Fibroblast of lung (primary cell): ENCODE results near the gene OR2A1. TPM values are rescaled to one million over a fixed set of nuclear protein-coding genes. Genes with fewer than 3 reads are reported as not detected.
"Not testable (repeated sequence)": the region's sequence is repeated elsewhere in the genome, so short reads cannot be mapped to it uniquely, and the experiment has no call there.

Experiments
- DNase-seq, 2 donors: peaks; one replicate each; pipeline versions ENCODE4 v3.0.0 to v3.0.0-alpha.2; 2010; ENCODE audit warnings: low read depth in 2 of 2
- H2AFZ ChIP-seq: 2 replicates; pipeline ENCODE4 v1.5.1; 2012; ENCODE audit warnings: low read length, control low read depth, inconsistent platforms
- H3K27ac ChIP-seq: 2 replicates; pipeline ENCODE4 v1.5.1; 2011; ENCODE audit warnings: low read length, control low read depth; ENCODE audit not compliant: insufficient read depth
- H3K27me3 ChIP-seq: 2 replicates; pipeline ENCODE4 v1.5.1; 2011; ENCODE audit warnings: mild to moderate bottlenecking, low read length; ENCODE audit not compliant: control insufficient read depth, insufficient read depth
- H3K36me3 ChIP-seq: 2 replicates; pipeline ENCODE4 v1.5.1; 2011; ENCODE audit warnings: low read length; ENCODE audit not compliant: control insufficient read depth, insufficient read depth
- H3K4me1 ChIP-seq: 2 replicates; pipeline ENCODE4 v1.5.1; 2011; ENCODE audit warnings: low read length; ENCODE audit not compliant: control insufficient read depth, insufficient read depth; ENCODE audit errors: extremely low read depth
- H3K4me2 ChIP-seq: 2 replicates; pipeline ENCODE4 v1.5.1; 2011; ENCODE audit warnings: low read length, control low read depth; ENCODE audit not compliant: insufficient read depth; ENCODE audit errors: extremely low read depth
- H3K4me3 ChIP-seq, 4 experiments: fragments of 200-600 bp in 1 of 4; sonication (generic) in 1 of 4; replicated peaks in 1 of 4; 2 replicates each; pipeline ENCODE4 v1.5.1; 2011 to 2016; ENCODE audit warnings: low read length in 4 of 4, low read depth in 3 of 4, mild to moderate bottlenecking in 3 of 4, control low read depth in 2 of 4, inconsistent platforms in 1 of 4, mixed read lengths in 1 of 4; ENCODE audit not compliant: insufficient read depth in 1 of 4; ENCODE audit errors: control extremely low read depth in 1 of 4
- H3K79me2 ChIP-seq: 2 replicates; pipeline ENCODE4 v1.5.1; 2012; ENCODE audit warnings: mild to moderate bottlenecking, low read length, inconsistent platforms; ENCODE audit not compliant: control insufficient read depth, insufficient read depth
- H3K9ac ChIP-seq: 2 replicates; pipeline ENCODE4 v1.5.1; 2011; ENCODE audit warnings: mild to moderate bottlenecking, low read length, control low read depth; ENCODE audit not compliant: insufficient read depth
- H3K9me3 ChIP-seq: 2 replicates; pipeline ENCODE4 v1.5.1; 2012; ENCODE audit warnings: low read depth, low read length; ENCODE audit not compliant: control insufficient read depth, insufficient read depth
- H4K20me1 ChIP-seq: 2 replicates; pipeline ENCODE4 v1.5.1; 2011; ENCODE audit warnings: low read length; ENCODE audit not compliant: control insufficient read depth, insufficient read depth; ENCODE audit errors: extremely low read depth
- polyA plus RNA-seq, 2 donors: library from polyadenylated mRNA; depleted of rRNA in 1 of 2; stranded (reverse) in 1 of 2; unstranded in 1 of 2; fragments of >200 nt; gene quantifications; 2 replicates each; pipeline ENCODE4 v1.2.1, GENCODE V29; 2011 to 2012; ENCODE audit warnings: missing spikeins in 1 of 2
- total RNA-seq: library from RNA; depleted of rRNA; stranded (reverse); fragments of >200 nt; gene quantifications from 2 replicates; pipeline ENCODE4 v1.2.1, GENCODE V29; 2014

The OR2A1 gene
- total and polyA plus RNA-seq, 2 donors (not counting 1 experiment from before 2014, with no cell fraction given): 0.07 to 0.17 TPM

GRCh38 chr7:144302578-144303303 lies 9.5 kb upstream of the OR2A1 start:
- H3K4me3 ChIP-seq, H3K27me3 ChIP-seq, H3K9ac ChIP-seq, H3K27ac ChIP-seq, H3K36me3 ChIP-seq, H2AFZ ChIP-seq, H3K79me2 ChIP-seq, H4K20me1 ChIP-seq, H3K4me1 ChIP-seq, H3K4me2 ChIP-seq, H3K9me3 ChIP-seq: not testable (repeated sequence)
- DNase-seq: peak in 1 of 2 donors; percentile 0

DNA sequence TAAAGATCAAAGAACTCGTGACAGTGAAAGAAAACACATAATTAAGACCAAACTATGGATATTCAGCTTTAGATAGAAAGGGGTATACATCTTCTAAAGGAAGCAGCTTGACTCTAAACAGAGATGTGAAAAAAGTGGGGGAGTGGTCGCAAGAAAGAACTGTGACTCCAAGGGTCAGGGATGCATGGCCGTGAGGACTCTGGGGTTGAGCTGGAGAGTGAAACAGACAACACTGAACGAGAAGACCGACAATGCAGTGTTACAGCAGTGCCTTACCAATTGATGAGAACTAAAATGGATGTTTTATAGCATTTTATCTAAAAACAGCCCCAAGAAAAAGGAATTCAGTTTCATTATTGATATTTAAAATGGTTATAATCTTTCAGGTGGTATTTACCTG lies 8.6 kb upstream of the OR2A1 start:
- H3K9me3 ChIP-seq, H4K20me1 ChIP-seq, H3K27ac ChIP-seq, H3K36me3 ChIP-seq, H3K9ac ChIP-seq, H3K4me2 ChIP-seq, H3K4me3 ChIP-seq, H3K27me3 ChIP-seq, H3K79me2 ChIP-seq, H2AFZ ChIP-seq, DNase-seq, H3K4me1 ChIP-seq: not testable (repeated sequence)

- H3K4me2 ChIP-seq, H3K9me3 ChIP-seq, H3K79me2 ChIP-seq, H3K36me3 ChIP-seq, H3K27me3 ChIP-seq, H3K4me3 ChIP-seq, DNase-seq, H3K9ac ChIP-seq, H3K4me1 ChIP-seq, H2AFZ ChIP-seq, H4K20me1 ChIP-seq, H3K27ac ChIP-seq: not testable (repeated sequence)
Observed at GRCh38 chr7:144305156-144305555, 7.1 kb upstream of the OR2A1 start.

GRCh38 chr7:144309702-144310101 lies 2.5 kb upstream of the OR2A1 start:
- H3K79me2 ChIP-seq, H3K4me1 ChIP-seq: not testable (repeated sequence)

DNA sequence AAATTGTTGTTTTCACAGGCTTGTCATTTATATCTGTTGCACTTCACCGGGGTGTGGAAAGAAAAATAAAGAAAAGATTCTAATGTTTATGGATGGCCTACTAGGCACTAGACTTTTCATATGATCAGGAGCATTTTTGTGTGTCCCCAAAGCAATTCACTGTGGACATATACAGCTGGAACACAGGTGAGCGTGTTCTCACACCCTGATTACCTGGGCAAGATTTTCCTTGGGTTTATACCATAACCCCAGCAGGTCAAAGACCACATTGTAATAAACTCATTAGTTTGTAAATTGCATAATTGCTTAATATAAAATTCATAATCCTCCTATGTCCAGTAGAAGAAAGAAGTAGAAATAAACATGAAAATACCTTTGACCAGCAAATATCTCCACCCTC lies 1.0 kb upstream of the OR2A1 start:
- H3K27ac ChIP-seq, H3K9ac ChIP-seq, H3K36me3 ChIP-seq, H3K9me3 ChIP-seq, DNase-seq, H3K4me2 ChIP-seq, H3K79me2 ChIP-seq, H3K4me1 ChIP-seq, H4K20me1 ChIP-seq, H2AFZ ChIP-seq, H3K27me3 ChIP-seq, H3K4me3 ChIP-seq: not testable (repeated sequence)

More at GRCh38 chr7:144309702-144310101, 2.5 kb upstream of the OR2A1 start:
- H3K9ac ChIP-seq, DNase-seq, H4K20me1 ChIP-seq, H3K27ac ChIP-seq, H3K4me2 ChIP-seq, H2AFZ ChIP-seq, H3K27me3 ChIP-seq, H3K9me3 ChIP-seq, H3K4me3 ChIP-seq, H3K36me3 ChIP-seq: not testable (repeated sequence)

DNA sequence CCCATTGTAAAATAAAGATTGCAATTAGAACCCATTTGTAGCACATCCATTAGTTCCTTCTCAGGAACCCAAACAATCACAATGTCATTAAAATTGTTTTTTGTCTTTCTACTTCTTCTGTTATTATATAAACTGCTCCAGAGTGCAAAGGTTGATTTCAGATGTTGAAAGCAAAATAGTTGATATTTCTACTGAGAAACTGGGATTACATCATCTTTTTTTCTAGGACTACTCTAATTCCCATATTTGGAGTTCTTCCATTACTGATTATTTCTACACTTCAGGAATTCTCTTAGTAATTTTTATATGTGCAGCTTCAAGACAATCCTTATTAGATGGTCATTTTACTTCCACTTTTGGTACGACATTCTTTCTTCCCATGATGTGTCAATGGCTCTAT lies 5.3 kb downstream of the OR2A1 start:
- not testable (repeated sequence) for H3K9me3 ChIP-seq, H3K36me3 ChIP-seq, H3K27me3 ChIP-seq, H2AFZ ChIP-seq, H3K4me1 ChIP-seq, H3K4me2 ChIP-seq, H4K20me1 ChIP-seq, H3K27ac ChIP-seq, H3K79me2 ChIP-seq, H3K4me3 ChIP-seq, DNase-seq, H3K9ac ChIP-seq

DNA sequence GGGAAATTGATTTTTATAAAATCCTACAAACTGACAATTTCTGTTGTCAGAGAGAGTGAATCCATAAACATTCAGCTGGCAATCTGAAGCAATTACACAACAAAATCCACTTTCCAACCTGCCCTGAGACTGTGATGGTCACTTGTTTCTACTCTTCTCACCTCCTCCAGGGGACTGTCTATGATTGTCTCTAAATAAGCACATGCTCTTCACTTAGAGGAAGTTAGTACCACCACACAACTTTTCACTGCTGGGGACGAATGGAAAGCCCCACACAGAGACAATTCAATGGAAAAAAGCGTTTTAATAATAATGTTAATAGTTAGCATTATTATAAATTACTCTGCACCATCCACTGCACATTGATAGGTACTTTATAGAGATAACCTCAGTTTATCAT lies 7.3 kb downstream of the OR2A1 start:
- H3K9me3 ChIP-seq, H3K27me3 ChIP-seq, H3K79me2 ChIP-seq, H2AFZ ChIP-seq, DNase-seq, H3K27ac ChIP-seq, H3K4me3 ChIP-seq, H3K36me3 ChIP-seq, H3K4me1 ChIP-seq, H3K4me2 ChIP-seq, H4K20me1 ChIP-seq, H3K9ac ChIP-seq: not testable (repeated sequence)
